Measurements from ENCODE around the gene PDXDC1.

GRCh38 chr16:15035163-15035729, 60.4 kb downstream of the PDXDC1 start:
- TF ChIP-seq CTCF (IDR thresholded peaks at IDR 0.05) (no peak), POLR2A (IDR thresholded peaks at IDR 0.05) (no peak)

Measured in uterus (tissue), 2 donors.